ENCODE data around the gene YPEL4. TPM values are rescaled to one million over a fixed set of nuclear protein-coding genes. Genes with fewer than 3 reads are reported as not detected.

YPEL4 gene
- total RNA-seq, 1 experiment from 2014 or later: not detected

- H3K27ac ChIP-seq (ENCODE audit: low read depth, low read length, poor library complexity, severe bottlenecking): no peak overlapping the region
- no peaks in the 10 kb centered on the region for H3K9me3 ChIP-seq (ENCODE audit: low read depth, low read length, poor library complexity, severe bottlenecking)
- H3K4me3 ChIP-seq (ENCODE audit: low read depth, low read length, poor library complexity, severe bottlenecking): no peak overlapping the region
- TF ChIP-seq CTCF (conservative IDR thresholded peaks at IDR 0.05; ENCODE audit: low read depth, low read length) (no peak), EZH2 (IDR thresholded peaks at IDR 0.05; ENCODE audit: borderline replicate concordance, low read depth, low read length, poor library complexity, severe bottlenecking) (no peak)
- H3K4me1 ChIP-seq (ENCODE audit: insufficient read depth, low read length, poor library complexity, severe bottlenecking): no peaks in the 10 kb centered on the region
- intact Hi-C loops (cut with micrococcal nuclease; ENCODE audit: unreplicated experiment): no loop called here
- CTCF ChIA-PET: no interaction called here
- H3K27me3 ChIP-seq (replicated peaks; ENCODE audit: insufficient read depth, low read depth, low read length, poor library complexity): no peaks in the 10 kb centered on the region
- H3K36me3 ChIP-seq (ENCODE audit: insufficient read depth, low read length, poor library complexity, severe bottlenecking): peaks cover 46% of the 10 kb centered on the region
- DNase-seq (ENCODE audit: low spot score): no peak
- BruUV-seq (replicated peaks): no TSS peak
- POLR2A ChIA-PET (ENCODE audit: low non-redundant PET): no interaction called here
These were observed 31.5 kb upstream of the YPEL4 start for GRCh38 chr11:57681168-57681567.

- peaks cover 47% of the 10 kb centered on the region for H3K36me3 ChIP-seq (ENCODE audit: insufficient read depth, low read length, poor library complexity, severe bottlenecking)
- POLR2A ChIA-PET (ENCODE audit: low non-redundant PET): no interaction called here
- peak; percentile 45 for DNase-seq (ENCODE audit: low spot score)
- H3K4me1 ChIP-seq (ENCODE audit: insufficient read depth, low read length, poor library complexity, severe bottlenecking): no peaks in the 10 kb centered on the region
- BruUV-seq (replicated peaks): no TSS peak
- H3K27ac ChIP-seq (ENCODE audit: low read depth, low read length, poor library complexity, severe bottlenecking): no peak overlapping the region
- no peak overlapping the region for H3K4me3 ChIP-seq (ENCODE audit: low read depth, low read length, poor library complexity, severe bottlenecking)
- no peaks in the 10 kb centered on the region for H3K27me3 ChIP-seq (replicated peaks; ENCODE audit: insufficient read depth, low read depth, low read length, poor library complexity)
- intact Hi-C loops (cut with micrococcal nuclease; ENCODE audit: unreplicated experiment): no loop called here
- no peak for TF ChIP-seq EZH2 (IDR thresholded peaks at IDR 0.05; ENCODE audit: borderline replicate concordance, low read depth, low read length, poor library complexity, severe bottlenecking)
- no peak for TF ChIP-seq CTCF (conservative IDR thresholded peaks at IDR 0.05; ENCODE audit: low read depth, low read length)
- CTCF ChIA-PET: no interaction called here
- H3K9me3 ChIP-seq (ENCODE audit: low read depth, low read length, poor library complexity, severe bottlenecking): no peaks in the 10 kb centered on the region
These were observed 30.8 kb upstream of the YPEL4 start for GRCh38 chr11:57680552-57680874.

- ChIA-PET POLR2A (ENCODE audit: low non-redundant PET) (no interaction called here), CTCF (no interaction called here)
- no peaks in the 10 kb centered on the region for H3K9me3 ChIP-seq (ENCODE audit: low read depth, low read length, poor library complexity, severe bottlenecking)
- TF ChIP-seq CTCF (conservative IDR thresholded peaks at IDR 0.05; ENCODE audit: low read depth, low read length) (no peak), EZH2 (IDR thresholded peaks at IDR 0.05; ENCODE audit: borderline replicate concordance, low read depth, low read length, poor library complexity, severe bottlenecking) (no peak)
- peaks cover 46% of the 10 kb centered on the region for H3K36me3 ChIP-seq (ENCODE audit: insufficient read depth, low read length, poor library complexity, severe bottlenecking)
- no peaks in the 10 kb centered on the region for H3K27me3 ChIP-seq (replicated peaks; ENCODE audit: insufficient read depth, low read depth, low read length, poor library complexity)
- BruUV-seq (replicated peaks): no TSS peak
- H3K27ac ChIP-seq (ENCODE audit: low read depth, low read length, poor library complexity, severe bottlenecking): no peak overlapping the region
- no peak overlapping the region for H3K4me3 ChIP-seq (ENCODE audit: low read depth, low read length, poor library complexity, severe bottlenecking)
- DNase-seq (ENCODE audit: low spot score): no peak
- H3K4me1 ChIP-seq (ENCODE audit: insufficient read depth, low read length, poor library complexity, severe bottlenecking): no peaks in the 10 kb centered on the region
- intact Hi-C loops (cut with micrococcal nuclease; ENCODE audit: unreplicated experiment): no loop called here
These were observed 29.7 kb upstream of the YPEL4 start for GRCh38 chr11:57679396-57679795.
